SW 1271 (cell line): ENCODE data around the gene PPP1R15B.
"Not testable (repeated sequence)": the region's sequence is repeated elsewhere in the genome, so short reads cannot be mapped to it uniquely, and the experiment has no call there.

Source experiments
- DNase-seq, 2 experiments: peaks; one replicate each; lab custom pipeline; 2025; lab: John Stamatoyannopoulos, UW

The PPP1R15B gene

GRCh38 chr1:204443871-204444581, 32.4 kb upstream of the PPP1R15B start:
- no peak for DNase-seq

- DNase-seq = no peak
Measured at GRCh38 chr1:204443260-204443619, 31.6 kb upstream of the PPP1R15B start.

GRCh38 chr1:204442376-204443259, 31.0 kb upstream of the PPP1R15B start:
- DNase-seq = no peak

- no peak for DNase-seq
Measured at GRCh38 chr1:204441558-204441957, 29.9 kb upstream of the PPP1R15B start.

GRCh38 chr1:204439621-204440375, 28.2 kb upstream of the PPP1R15B start:
- no peak for DNase-seq

- DNase-seq = no peak
Measured at GRCh38 chr1:204438628-204439027, 27.0 kb upstream of the PPP1R15B start.

GRCh38 chr1:204437796-204438570, 26.4 kb upstream of the PPP1R15B start:
- no peak for DNase-seq

GRCh38 chr1:204435872-204436271, 24.3 kb upstream of the PPP1R15B start:
- DNase-seq = no peak

- no peak for DNase-seq
Measured at GRCh38 chr1:204435381-204435831, 23.8 kb upstream of the PPP1R15B start.

GRCh38 chr1:204434116-204434755, 22.6 kb upstream of the PPP1R15B start:
- DNase-seq = no peak

- DNase-seq = no peak
Measured at GRCh38 chr1:204432708-204433107, 21.1 kb upstream of the PPP1R15B start.

GRCh38 chr1:204431310-204432184, 19.9 kb upstream of the PPP1R15B start:
- DNase-seq = peak in 1 of 2 experiments; percentile 8

GRCh38 chr1:204429746-204430145, 18.1 kb upstream of the PPP1R15B start:
- no peak for DNase-seq

- no peak for DNase-seq
Measured at GRCh38 chr1:204426971-204427701, 15.5 kb upstream of the PPP1R15B start.

- DNase-seq = no peak
Measured at GRCh38 chr1:204426474-204426873, 14.9 kb upstream of the PPP1R15B start.

GRCh38 chr1:204426035-204426436, 14.4 kb upstream of the PPP1R15B start:
- DNase-seq = no peak

GRCh38 chr1:204424621-204425020, 13.0 kb upstream of the PPP1R15B start:
- no peak for DNase-seq

- DNase-seq = not testable (repeated sequence)
Measured at GRCh38 chr1:204422061-204422705, 10.6 kb upstream of the PPP1R15B start.

GRCh38 chr1:204421441-204421840, 9.8 kb upstream of the PPP1R15B start:
- DNase-seq = no peak
